DMS53 (cell line): Measurements from ENCODE around the gene CAMSAP3.

Experiments
- DNase-seq: peaks from one replicate; lab custom pipeline; 2025; lab: John Stamatoyannopoulos, UW

CAMSAP3 gene

GRCh38 chr19:7631577-7631976, 35.9 kb downstream of the CAMSAP3 start:
- DNase-seq, result no peak

GRCh38 chr19:7632340-7633203, 36.9 kb downstream of the CAMSAP3 start:
- DNase-seq, result no peak

DNA sequence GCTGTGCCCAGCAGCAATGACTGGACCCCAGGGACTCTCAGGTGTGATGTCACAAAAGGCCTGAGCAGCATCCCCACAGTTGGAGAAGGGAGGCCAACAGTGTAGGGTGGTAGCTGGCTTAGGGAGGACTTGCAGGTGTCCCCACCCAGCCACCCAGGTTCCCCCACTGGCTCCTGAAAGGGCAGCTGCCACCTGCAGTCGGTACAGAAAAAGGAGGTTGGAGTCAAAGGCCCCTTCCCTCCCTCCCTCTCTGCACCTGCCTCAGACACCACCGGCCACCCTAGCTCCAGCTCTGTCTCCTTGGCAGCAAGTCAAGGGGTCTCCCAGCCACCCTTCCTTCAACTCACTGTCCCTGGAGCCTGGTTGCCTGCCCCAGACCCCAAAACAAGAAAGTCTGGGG, 38.0 kb downstream of the CAMSAP3 start, which contains the start of gene PCP2:
PCP2 (minus strand) TSS at position 22 of the 400 bp plus-strand sequence. CDS start 262 bp downstream, outside the sequence.
- DNase-seq, result no peak

GRCh38 chr19:7635670-7636069, 40.0 kb downstream of the CAMSAP3 start:
- DNase-seq, result no peak

DNA sequence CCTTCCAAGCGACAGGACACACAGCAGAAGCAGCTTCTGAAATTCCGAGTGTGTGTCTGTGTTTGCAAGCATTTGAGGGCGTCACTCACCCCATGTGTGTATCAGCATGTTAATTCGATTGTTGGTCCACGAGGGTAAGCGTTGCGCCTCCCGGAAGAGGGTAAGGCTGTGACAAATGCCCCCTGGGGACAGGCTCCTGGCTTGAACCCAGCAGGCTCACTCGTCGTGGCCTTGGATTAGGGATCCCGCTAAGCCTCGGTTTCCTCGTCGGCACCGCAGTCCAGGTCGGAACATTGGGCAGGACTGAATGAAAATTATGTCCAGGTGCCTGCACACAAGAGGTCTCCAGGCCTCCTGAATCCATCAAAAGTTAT, 40.6 kb downstream of the CAMSAP3 start:
- no peak for DNase-seq

DNA sequence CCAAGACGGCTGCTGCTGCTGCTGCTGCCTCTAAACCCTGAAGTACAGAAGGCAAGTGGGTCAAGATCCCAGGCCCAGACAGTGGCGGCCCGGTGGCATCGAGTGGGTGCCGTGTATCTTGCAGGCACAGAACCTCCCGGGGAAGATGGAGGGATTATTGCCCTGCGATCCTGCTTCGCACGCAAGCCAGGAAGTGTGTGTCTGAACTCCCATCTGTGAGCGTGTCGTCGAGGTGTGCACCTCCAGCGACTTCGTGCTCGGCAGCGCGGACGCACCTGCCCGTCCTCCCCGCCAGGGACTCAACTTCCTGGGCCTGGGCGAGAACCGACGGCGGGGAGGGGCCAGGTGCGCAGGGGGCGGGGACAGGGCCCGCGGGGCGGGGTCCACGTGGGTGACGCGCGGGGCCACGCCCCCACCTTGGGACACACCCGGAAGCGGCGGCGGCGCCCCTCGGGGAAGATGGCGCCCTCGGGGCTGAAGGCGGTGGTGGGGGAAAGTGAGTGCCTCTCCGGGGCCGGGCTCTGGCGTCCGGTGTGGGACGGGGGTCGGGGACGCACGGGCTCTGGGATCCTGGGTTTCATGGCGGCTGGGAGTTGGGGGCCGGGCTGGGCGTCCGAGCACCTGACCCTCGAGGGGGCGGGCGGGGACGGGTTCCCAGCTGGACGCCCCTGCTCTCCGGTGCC, 41.2 kb downstream of the CAMSAP3 start, which contains the start of gene STXBP2:
STXBP2 (plus strand) TSS at position 420 of the 683 bp plus-strand sequence; CDS start at position 460, 40 bp downstream.
- peak; percentile 93 for DNase-seq

GRCh38 chr19:7637374-7638256, 42.0 kb downstream of the CAMSAP3 start:
- DNase-seq, result peak; percentile 52

- DNase-seq, result no peak
Measured at GRCh38 chr19:7638802-7639465, 43.3 kb downstream of the CAMSAP3 start.

GRCh38 chr19:7639863-7640348, 44.2 kb downstream of the CAMSAP3 start:
- DNase-seq, result no peak

GRCh38 chr19:7640803-7641202, 45.1 kb downstream of the CAMSAP3 start:
- DNase-seq, result no peak

- DNase-seq, result no peak
Measured at GRCh38 chr19:7641290-7642276, 45.9 kb downstream of the CAMSAP3 start.

GRCh38 chr19:7642295-7643030, 46.8 kb downstream of the CAMSAP3 start:
- no peak for DNase-seq

- DNase-seq, result no peak
Measured at GRCh38 chr19:7643031-7643415, 47.4 kb downstream of the CAMSAP3 start.

DNA sequence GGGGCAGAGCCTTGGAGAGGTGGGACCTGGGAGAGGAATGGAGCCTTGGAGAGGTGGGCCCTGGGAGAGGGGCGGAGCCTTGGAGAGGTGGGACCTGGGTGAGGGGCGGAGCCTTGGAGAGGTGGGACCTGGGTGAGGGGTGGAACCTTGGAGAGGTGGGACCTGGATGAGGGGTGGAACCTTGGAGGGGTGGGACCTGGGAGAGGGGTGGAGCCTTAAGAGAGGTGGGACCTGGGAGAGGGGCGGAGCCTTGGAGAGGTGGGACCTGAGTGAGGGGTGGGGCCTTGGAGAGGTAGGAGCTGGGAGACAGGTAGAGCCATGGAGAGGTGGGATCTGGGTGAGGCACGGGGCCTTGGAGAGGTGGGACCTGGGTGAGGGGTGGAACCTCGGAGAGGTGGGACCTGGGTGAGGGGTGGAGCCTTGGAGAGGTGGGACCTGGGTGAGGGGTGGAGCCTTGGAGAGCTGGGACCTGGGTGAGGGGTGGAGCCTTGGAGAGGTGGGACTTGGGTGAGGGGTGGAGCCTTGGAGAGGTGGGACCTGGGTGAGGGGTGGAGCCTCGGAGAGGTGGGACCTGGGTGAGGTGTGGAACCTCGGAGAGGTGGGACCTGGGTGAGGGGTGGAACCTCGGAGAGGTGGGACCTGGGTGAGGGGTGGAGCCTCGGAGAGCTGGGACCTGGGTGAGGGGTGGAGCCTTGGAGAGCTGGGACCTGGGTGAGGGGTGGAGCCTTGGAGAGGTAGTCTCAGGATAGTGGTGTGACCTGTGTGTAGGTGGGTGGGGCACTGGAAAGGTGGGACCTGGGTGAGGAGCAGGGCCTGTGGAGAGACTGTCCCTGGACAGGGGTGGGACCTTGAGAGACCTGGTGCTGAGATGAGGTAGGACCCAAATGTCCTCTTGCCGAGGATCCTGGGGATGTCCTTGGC, 48.2 kb downstream of the CAMSAP3 start:
- peak; percentile 44 for DNase-seq

- DNase-seq, result no peak
Measured at GRCh38 chr19:7644550-7644877, 48.9 kb downstream of the CAMSAP3 start.

DNA sequence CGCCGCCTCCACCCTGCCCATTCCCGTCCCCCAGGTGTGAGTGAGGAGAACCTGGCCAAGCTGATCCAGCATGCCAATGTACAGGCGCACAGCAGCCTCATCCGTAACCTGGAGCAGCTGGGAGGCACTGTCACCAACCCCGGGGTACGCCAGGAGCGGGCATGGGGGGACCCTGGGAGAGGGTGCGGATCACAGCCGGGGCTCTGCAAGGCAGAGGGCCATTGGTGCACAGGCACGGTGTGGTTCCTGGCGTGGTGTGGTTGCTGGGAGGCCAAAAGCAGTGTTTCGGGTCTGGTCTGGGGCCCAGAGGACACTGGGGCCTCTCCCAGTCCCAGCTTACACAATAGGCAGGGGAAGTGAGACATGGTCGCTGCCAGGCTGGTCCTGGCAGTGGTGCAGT, 49.5 kb downstream of the CAMSAP3 start:
- DNase-seq, result no peak

DNA sequence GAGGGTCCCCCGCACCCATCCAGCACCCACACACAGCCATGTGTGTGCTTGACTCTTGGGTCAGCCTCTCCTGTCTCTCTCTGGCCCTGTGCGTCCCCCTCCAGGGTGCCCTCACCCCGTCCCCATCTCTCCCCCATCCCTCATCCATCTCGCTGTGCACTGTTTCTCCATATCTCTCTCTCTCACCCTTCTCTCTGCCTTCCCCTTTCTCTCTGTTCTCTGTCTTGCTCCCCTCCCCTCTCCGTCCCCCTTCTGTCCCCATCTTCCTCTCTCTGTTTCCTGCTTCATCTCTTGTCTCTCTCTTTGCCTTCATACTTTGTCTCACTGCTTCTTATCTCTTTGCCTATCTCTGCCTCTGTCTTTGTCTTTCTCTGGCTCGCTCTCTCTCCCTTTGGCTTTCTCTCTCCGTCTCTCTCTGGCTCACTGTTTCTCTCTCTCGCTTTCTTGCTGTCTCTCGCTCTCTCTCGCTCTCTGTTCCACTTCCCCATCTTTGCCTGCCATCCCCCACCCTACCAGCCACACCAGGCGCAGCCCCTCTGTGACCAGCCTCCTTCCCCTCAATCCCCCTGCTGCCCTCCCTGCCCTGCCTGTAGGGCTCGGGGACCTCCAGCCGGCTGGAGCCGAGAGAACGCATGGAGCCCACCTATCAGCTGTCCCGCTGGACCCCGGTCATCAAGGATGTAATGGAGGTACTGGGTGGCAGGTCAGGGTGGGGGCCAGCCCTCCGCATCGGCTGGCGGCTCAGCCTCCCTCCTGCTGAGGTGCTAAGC, 50.2 kb downstream of the CAMSAP3 start:
- DNase-seq, result no peak

- no peak for DNase-seq
Measured at GRCh38 chr19:7646426-7646700, 50.7 kb downstream of the CAMSAP3 start.
